Epithelial cell of proximal tubule (primary cell): Measurements from ENCODE around the gene ITIH4. TPM values are rescaled to one million over a fixed set of nuclear protein-coding genes. Genes with fewer than 3 reads are reported as not detected.
A peak's percentile ranks its signal among the peaks of the same experiment; 100 is the strongest.

Experiments
- DNase-seq: peaks from one replicate; pipeline ENCODE4 v3.0.0-alpha.2; 2011; ENCODE audit warnings: low read depth
- H3K4me3 ChIP-seq: 2 replicates; pipeline ENCODE4 v1.5.1; 2011; ENCODE audit warnings: low read depth, mild to moderate bottlenecking, low read length
- CTCF ChIP-seq: conservative IDR thresholded peaks from 2 replicates; pipeline ENCODE4 v1.5.1; 2012; ENCODE audit warnings: low read depth, mild to moderate bottlenecking, low read length
- total RNA-seq: library from RNA; depleted of rRNA; stranded (reverse); fragments of >200 nt; gene quantifications from 2 replicates; pipeline ENCODE4 v1.2.3, GENCODE V29; 2015

ITIH4 gene
- total RNA-seq, 1 donor from 2014 or later = not detected

GRCh38 chr3:52835766-52836470 is 5.4 kb upstream of the ITIH4 start:
- no peak overlapping the region for H3K4me3 ChIP-seq
- no peak for DNase-seq
- no peak for TF ChIP-seq CTCF

- H3K4me3 ChIP-seq = no peak within 1 kb of the TSS
These were observed 4.5 kb upstream of the ITIH4 start, which contains the start of gene MUSTN1 for GRCh38 chr3:52834871-52835501. MUSTN1 (minus strand) TSS chr3:52835019; CDS start chr3:52834948, 71 bp downstream.

GRCh38 chr3:52833202-52833601 is 2.7 kb upstream of the ITIH4 start:
- DNase-seq = no peak
- no peak overlapping the region for H3K4me3 ChIP-seq
- no peak for TF ChIP-seq CTCF

More at GRCh38 chr3:52834871-52835501, 4.5 kb upstream of the ITIH4 start, which contains the start of gene MUSTN1:
- no peak for DNase-seq
- no peak for TF ChIP-seq CTCF

- peak; percentile 44 for DNase-seq
- H3K4me3 ChIP-seq = no peak overlapping the region
- no peak for TF ChIP-seq CTCF
These were observed 1.2 kb upstream of the ITIH4 start for GRCh38 chr3:52831500-52832301.

- H3K4me3 ChIP-seq = no peak overlapping the region
- no peak for DNase-seq
- no peak for TF ChIP-seq CTCF
These were observed 487 bp downstream of the ITIH4 start for GRCh38 chr3:52829906-52830463.

GRCh38 chr3:52829482-52829881 is 990 bp downstream of the ITIH4 start:
- H3K4me3 ChIP-seq = no peak overlapping the region
- TF ChIP-seq CTCF = no peak
- DNase-seq = no peak
